Measurements from ENCODE around the gene ANKRD20A1.
"Not testable (repeated sequence)": the region's sequence is repeated elsewhere in the genome, so short reads cannot be mapped to it uniquely, and the experiment has no call there.

ANKRD20A1 gene

DNA sequence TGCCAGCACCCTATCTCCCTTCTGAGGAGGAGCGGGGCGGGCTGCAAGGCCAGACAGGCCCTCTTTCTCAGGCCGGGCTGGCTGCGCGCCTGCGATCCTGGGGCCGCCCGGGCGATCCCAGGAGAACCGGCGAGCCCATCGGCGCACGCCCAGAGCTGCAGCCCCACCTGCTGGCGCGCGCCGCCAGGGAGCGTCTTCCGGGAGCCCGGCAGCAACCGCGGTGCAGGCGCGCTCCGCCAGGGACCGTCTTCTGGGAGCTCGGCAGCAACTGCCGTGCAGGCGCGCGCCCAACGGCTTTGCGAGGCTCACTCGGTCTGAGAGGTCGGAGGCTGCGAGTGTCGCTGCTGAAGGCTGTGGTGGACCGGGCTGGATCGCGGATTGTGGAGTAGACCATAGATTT lies at the start of gene ANKRD20A1:
Gene ANKRD20A1, plus strand, starts transcription at position 61 of the 400 bp plus-strand sequence. CDS start 496 bp downstream, outside the sequence.
- DNase-seq, result not testable (repeated sequence)

GRCh38 chr9:67832088-67832487 lies 26.6 kb upstream of the ANKRD20A1 start:
- not testable (repeated sequence) for DNase-seq

Measured in anterior cingulate cortex (tissue), 58 donors.